ENCODE data around the gene CELA2A. TPM values are rescaled to one million over a fixed set of nuclear protein-coding genes. Genes with fewer than 3 reads are reported as not detected.
"Not testable (repeated sequence)": the region's sequence is repeated elsewhere in the genome, so short reads cannot be mapped to it uniquely, and the experiment has no call there.

The CELA2A gene
- total RNA-seq, 2 donors from 2014 or later: not detected

- no peak for ATAC-seq
- no peak for DNase-seq
- intact Hi-C loops (cut with DNase I, micrococcal nuclease): no loop called here
Observed at GRCh38 chr1:15510611-15511405, 54.3 kb downstream of the CELA2A start.

GRCh38 chr1:15513192-15513591 lies 56.7 kb downstream of the CELA2A start:
- ATAC-seq (no peak), DNase-seq (no peak)
- intact Hi-C loops (cut with DNase I, micrococcal nuclease): no loop called here

GRCh38 chr1:15513919-15514318 lies 57.4 kb downstream of the CELA2A start:
- intact Hi-C loops (cut with DNase I, micrococcal nuclease): no loop called here
- ATAC-seq: no peak

GRCh38 chr1:15514557-15514956 lies 58.0 kb downstream of the CELA2A start:
- intact Hi-C loops (cut with DNase I, micrococcal nuclease); DNase-seq; ATAC-seq: not testable (repeated sequence)

More at GRCh38 chr1:15513919-15514318, 57.4 kb downstream of the CELA2A start:
- no peak for DNase-seq

GRCh38 chr1:15515022-15515663 lies 58.6 kb downstream of the CELA2A start:
- DNase-seq (no peak), ATAC-seq (no peak)
- intact Hi-C loops (cut with DNase I, micrococcal nuclease): no loop called here

- intact Hi-C loops (cut with DNase I, micrococcal nuclease): no loop called here
Observed at GRCh38 chr1:15519625-15520024, 63.1 kb downstream of the CELA2A start.

GRCh38 chr1:15521206-15521906 lies 64.8 kb downstream of the CELA2A start:
- DNase-seq; intact Hi-C loops (cut with DNase I, micrococcal nuclease); ATAC-seq: not testable (repeated sequence)

More at GRCh38 chr1:15519625-15520024, 63.1 kb downstream of the CELA2A start:
- DNase-seq (no peak), ATAC-seq (no peak)

Other genes starting within 250 kb of the CELA2A start
- gene FHAD1, start 209.5 kb upstream of the CELA2A start, total RNA-seq: 1 to 10 TPM; 1.2 to 1.3 TPM
- gene EFHD2, start 46.8 kb upstream of the CELA2A start, total RNA-seq: 100 to 1,000 TPM; 164 to 178 TPM
- 1 to 10 TPM in 1 of 2 donors, not detected in 1; 1.9 TPM for gene CTRC, start 18.3 kb upstream of the CELA2A start, total RNA-seq
- not detected for gene CELA2B, start 19.4 kb downstream of the CELA2A start, total RNA-seq
- 10 to 100 TPM in 1 of 2 donors, 1 to 10 TPM in 1; 9.9 to 16.9 TPM for gene CASP9, start 67.5 kb downstream of the CELA2A start, total RNA-seq
- 10 to 100 TPM; 23.5 to 26.5 TPM for gene DNAJC16, start 70.1 kb downstream of the CELA2A start, total RNA-seq
- gene AGMAT, start 128.3 kb downstream of the CELA2A start, total RNA-seq: 10 to 100 TPM; 18.4 to 25.1 TPM
- 10 to 100 TPM; 27.4 to 37.6 TPM for gene DDI2, start 160.7 kb downstream of the CELA2A start, total RNA-seq
- 10 to 100 TPM; 31.5 to 37.0 TPM for gene PLEKHM2, start 227.6 kb downstream of the CELA2A start, total RNA-seq